NCI-H2227 (cell line): ENCODE measurements around the gene PROX1.

Experiments
- DNase-seq: peaks from one replicate; lab custom pipeline; 2025; ENCODE audit not compliant: unreplicated experiment; lab: John Stamatoyannopoulos, UW

The PROX1 gene

GRCh38 chr1:213979751-213980586 is 7.8 kb upstream of the PROX1 start:
- no peak for DNase-seq

- no peak for DNase-seq
These were observed 6.9 kb upstream of the PROX1 start for GRCh38 chr1:213980906-213981305.

GRCh38 chr1:213982289-213982671 is 5.5 kb upstream of the PROX1 start:
- DNase-seq = no peak

GRCh38 chr1:213982672-213983492 is 4.9 kb upstream of the PROX1 start:
- DNase-seq = peak; percentile 37

- peak; percentile 35 for DNase-seq
These were observed 4.0 kb upstream of the PROX1 start for GRCh38 chr1:213983493-213984386.

- peak; percentile 59 for DNase-seq
These were observed 3.2 kb upstream of the PROX1 start for GRCh38 chr1:213984387-213985208.

GRCh38 chr1:213985209-213986019 is 2.4 kb upstream of the PROX1 start:
- DNase-seq = peak; percentile 18

GRCh38 chr1:213986020-213986924 is 1.5 kb upstream of the PROX1 start:
- peak; percentile 7 for DNase-seq

GRCh38 chr1:213986925-213987250 is 885 bp upstream of the PROX1 start:
- DNase-seq = no peak

- peak; percentile 89 for DNase-seq
These were observed 299 bp upstream of the PROX1 start for GRCh38 chr1:213987422-213987926.

- peak; percentile 62 for DNase-seq
These were observed 781 bp downstream of the PROX1 start for GRCh38 chr1:213988507-213989001.

GRCh38 chr1:213989002-213989855 is 1.5 kb downstream of the PROX1 start:
- peak; percentile 20 for DNase-seq

GRCh38 chr1:213993929-213994328 is 6.2 kb downstream of the PROX1 start:
- no peak for DNase-seq

GRCh38 chr1:213994888-213995287 is 7.1 kb downstream of the PROX1 start:
- DNase-seq = no peak

GRCh38 chr1:213995603-213996002 is 7.8 kb downstream of the PROX1 start:
- DNase-seq = no peak

GRCh38 chr1:213996320-213997037 is 8.7 kb downstream of the PROX1 start:
- DNase-seq = no peak
